LNCaP clone FGC (cell line): ENCODE results near the gene DOCK2.
"Not testable (repeated sequence)": the region's sequence is repeated elsewhere in the genome, so short reads cannot be mapped to it uniquely, and the experiment has no call there.

Experiments used
- DNase-seq: peaks from one replicate; pipeline ENCODE4 v3.0.0-alpha.2; 2011; ENCODE audit warnings: low read depth
- H3K4me3 ChIP-seq: 2 replicates; pipeline ENCODE4 v1.5.1; 2011; ENCODE audit warnings: mild to moderate bottlenecking, low read depth, low read length, control low read depth
- TF ChIP-seq, protein P1 (sequence below): IDR thresholded peaks from 2 replicates; pipeline ENCODE4 v1.5.1; 2012; ENCODE audit warnings: mild to moderate bottlenecking; ENCODE audit not compliant: control insufficient read depth, insufficient read depth; ENCODE audit errors: extremely low read depth

Gene DOCK2

DNA sequence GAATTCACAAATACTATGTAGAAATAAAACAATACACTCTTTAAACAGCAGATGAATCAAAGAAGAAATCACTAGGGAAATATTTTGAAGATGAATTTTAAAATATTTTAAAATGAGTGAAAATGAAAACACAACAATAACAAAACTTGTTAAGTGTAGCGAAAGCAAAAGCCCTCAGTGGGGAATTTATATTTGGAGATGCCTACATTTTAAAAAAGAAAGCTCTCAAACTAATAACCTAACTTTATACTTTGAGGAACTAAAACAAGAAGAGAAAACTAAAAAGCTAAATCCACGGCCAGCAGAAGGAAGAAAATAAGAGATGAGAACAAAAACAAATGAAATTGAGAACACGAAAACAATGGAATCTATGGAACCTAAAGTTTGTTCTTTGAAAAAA lies 30.8 kb upstream of the DOCK2 start:
- DNase-seq = no peak
- TF ChIP-seq, protein P1, sequence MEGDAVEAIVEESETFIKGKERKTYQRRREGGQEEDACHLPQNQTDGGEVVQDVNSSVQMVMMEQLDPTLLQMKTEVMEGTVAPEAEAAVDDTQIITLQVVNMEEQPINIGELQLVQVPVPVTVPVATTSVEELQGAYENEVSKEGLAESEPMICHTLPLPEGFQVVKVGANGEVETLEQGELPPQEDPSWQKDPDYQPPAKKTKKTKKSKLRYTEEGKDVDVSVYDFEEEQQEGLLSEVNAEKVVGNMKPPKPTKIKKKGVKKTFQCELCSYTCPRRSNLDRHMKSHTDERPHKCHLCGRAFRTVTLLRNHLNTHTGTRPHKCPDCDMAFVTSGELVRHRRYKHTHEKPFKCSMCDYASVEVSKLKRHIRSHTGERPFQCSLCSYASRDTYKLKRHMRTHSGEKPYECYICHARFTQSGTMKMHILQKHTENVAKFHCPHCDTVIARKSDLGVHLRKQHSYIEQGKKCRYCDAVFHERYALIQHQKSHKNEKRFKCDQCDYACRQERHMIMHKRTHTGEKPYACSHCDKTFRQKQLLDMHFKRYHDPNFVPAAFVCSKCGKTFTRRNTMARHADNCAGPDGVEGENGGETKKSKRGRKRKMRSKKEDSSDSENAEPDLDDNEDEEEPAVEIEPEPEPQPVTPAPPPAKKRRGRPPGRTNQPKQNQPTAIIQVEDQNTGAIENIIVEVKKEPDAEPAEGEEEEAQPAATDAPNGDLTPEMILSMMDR = no peak
- no peak overlapping the region for H3K4me3 ChIP-seq

DNA sequence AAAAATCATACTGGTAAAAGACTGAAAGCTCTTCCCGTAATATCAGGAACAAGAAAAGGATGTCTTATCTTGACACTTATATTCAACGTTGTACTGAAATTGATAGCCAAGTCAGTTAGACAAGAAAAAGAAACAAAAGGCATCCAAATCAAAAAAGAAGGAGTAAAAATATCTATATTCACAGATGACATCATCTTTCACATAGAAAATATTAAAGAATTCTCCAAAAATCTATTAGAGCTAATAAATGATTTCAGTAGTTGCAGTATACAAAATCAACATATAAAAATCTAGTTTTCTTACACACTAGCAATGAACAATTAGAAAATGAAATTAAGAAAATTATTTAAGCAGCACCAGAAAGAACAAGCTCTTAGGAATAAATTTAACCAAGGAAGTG lies 29.2 kb upstream of the DOCK2 start:
- DNase-seq = no peak
- H3K4me3 ChIP-seq = no peak overlapping the region
- TF ChIP-seq, protein P1 = no peak

DNA sequence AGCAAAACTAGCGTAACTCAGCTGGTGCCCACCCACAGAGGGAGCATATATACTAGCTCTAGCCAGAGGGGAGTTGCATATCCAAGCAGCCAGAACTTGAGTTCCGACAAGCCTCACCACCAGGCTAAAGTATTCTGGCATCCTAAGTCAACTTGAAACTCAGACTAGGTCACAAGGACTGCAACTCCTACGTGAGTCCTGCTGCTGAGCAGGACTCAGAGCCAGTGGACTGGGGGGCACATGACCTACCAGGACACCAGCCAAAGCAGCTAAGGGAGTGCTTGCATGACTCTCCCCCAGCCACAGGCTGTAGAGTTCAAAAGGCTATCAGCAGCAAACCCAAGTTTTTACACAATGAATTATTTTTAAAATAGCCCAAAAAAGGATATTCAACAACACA lies 27.4 kb upstream of the DOCK2 start:
- TF ChIP-seq, protein P1 = no peak
- no peak overlapping the region for H3K4me3 ChIP-seq
- no peak for DNase-seq

DNA sequence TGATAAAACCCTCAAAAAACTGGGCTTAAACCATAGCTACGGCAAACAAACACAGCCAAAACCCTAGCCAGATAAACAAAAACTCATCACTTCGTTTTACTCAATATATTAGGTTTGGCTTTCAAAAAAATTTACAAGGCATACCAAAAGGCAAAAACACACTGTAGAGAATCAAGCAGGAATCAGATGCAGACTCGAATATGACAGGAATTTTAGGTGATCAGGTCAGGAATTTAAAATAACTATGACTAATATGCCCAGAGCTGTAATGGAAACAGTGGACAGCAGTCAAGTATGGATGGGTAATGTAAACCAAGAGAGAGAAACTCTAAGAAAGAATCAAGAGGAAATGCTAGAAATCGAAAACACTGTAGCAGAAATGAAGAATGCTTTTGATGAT lies 26.5 kb upstream of the DOCK2 start:
- no peak overlapping the region for H3K4me3 ChIP-seq
- DNase-seq = no peak
- TF ChIP-seq, protein P1 = no peak

DNA sequence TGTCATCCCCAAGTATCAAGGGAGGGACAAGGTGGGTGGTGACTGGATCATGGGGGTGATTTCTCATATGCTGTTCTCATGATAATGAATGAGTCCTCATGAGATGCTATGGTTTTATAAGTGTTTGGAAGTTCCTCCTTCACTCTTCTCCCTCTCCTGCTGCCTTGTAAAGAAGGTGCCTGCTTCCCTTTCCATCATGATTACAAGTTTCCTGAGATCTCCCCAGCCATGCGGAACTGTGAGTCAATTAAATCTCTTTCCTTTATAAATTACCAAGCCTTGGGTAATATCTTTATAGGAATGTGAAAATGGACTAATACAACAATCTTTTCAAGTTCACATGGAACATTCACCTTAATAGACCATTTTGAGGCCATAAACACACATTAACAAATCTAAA lies 21.5 kb upstream of the DOCK2 start:
- no peak overlapping the region for H3K4me3 ChIP-seq
- no peak for DNase-seq
- TF ChIP-seq, protein P1 = no peak

DNA sequence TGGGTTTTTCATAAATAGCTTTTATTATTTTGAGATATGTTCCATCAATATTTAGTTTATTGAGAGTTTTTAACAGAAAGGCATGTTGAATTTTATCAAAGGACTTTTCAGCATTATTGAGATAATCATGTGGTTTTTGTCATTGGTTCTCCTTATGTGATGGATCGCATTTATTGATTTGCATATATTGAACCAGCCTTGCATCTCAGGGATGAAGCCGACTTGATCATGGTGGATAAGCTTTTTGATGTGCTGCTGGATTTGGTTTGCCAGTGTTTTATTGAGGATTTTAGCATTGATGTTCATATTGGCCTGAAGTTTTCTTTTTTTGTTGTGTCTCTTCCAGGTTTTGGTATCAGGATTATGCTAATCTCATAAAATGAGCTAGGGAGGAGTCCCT lies 12.8 kb upstream of the DOCK2 start:
- DNase-seq, H3K4me3 ChIP-seq: not testable (repeated sequence)

DNA sequence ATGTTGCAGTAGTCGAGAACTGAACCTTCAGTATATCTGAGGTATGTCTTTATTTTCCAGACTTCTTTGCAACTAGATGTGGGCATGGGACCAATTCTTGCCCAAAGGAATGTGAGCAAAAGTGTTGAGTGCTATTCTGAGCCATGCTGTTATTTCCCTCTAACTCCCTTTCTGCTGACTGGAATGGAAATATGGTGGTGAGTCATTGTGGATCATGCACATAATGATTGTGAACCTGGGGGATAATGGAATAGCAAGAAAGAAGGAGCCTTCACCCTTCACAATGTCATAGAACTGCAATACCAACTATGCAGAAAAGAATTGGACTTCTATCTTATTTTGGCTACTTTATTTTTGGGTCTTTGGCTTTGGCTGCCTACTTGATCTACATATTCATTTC lies 10.3 kb upstream of the DOCK2 start:
- DNase-seq = no peak
- TF ChIP-seq, protein P1 = no peak
- H3K4me3 ChIP-seq = no peak overlapping the region

DNA sequence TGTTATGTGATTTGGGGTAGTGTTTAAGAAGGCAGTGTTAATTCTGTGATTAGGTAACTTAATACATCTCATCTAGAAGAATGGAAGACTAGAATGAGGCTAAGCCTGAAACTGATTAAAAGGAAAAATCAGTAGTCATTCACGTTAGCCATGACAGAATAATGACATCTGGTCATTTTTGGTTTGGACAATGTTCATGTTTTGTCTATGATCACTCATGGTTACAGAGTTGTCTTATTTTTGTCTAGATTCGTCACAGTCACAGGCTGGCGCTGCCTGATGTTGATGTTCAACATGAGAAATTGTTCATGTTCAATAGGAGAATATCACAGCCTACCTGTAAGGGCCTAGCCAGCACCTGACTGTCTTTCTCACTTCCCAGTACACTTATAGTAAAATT lies 9.5 kb upstream of the DOCK2 start:
- H3K4me3 ChIP-seq = no peak overlapping the region
- TF ChIP-seq, protein P1 = no peak
- DNase-seq = no peak
